SW480 (cell line): ENCODE measurements around the gene DNAJB11.

Source experiments
- DNase-seq: peaks from one replicate; pipeline ENCODE4 v3.0.0-alpha.2; 2016; ENCODE audit warnings: low spot score

DNAJB11 gene

DNA sequence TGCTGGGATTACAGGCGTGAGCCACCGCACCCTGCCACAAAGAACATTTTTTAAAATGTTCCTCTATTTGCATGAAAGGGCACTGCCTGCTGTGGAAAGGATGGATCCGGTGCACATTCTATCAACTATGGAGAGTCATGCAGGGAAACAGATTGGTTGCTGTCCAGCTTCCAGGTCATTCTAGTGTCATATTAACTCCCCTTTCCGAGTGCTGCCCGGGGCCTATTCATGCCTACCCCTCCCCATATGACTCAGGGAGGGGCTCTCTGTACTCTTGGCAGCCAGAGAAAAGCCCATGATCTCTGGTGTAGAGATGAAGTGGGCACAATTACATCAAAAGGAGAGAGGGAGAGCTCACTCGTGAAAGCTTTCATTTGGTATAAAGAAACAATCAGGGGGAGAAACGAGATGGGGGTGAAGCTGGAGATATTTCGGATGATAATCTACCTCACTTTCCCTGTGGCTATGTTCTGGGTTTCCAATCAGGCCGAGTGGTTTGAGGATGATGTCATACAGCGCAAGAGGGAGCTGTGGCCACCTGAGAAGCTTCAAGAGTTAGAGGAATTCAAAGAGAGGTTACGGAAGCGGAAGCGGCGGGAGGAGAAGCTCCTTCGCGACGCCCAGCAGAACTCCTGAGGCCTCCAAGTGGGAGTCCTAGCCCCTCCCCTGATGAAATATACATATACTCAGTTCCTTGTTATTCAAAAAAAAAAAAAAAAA, 26.2 kb downstream of the DNAJB11 start:
- DNase-seq = peak; percentile 29

DNA sequence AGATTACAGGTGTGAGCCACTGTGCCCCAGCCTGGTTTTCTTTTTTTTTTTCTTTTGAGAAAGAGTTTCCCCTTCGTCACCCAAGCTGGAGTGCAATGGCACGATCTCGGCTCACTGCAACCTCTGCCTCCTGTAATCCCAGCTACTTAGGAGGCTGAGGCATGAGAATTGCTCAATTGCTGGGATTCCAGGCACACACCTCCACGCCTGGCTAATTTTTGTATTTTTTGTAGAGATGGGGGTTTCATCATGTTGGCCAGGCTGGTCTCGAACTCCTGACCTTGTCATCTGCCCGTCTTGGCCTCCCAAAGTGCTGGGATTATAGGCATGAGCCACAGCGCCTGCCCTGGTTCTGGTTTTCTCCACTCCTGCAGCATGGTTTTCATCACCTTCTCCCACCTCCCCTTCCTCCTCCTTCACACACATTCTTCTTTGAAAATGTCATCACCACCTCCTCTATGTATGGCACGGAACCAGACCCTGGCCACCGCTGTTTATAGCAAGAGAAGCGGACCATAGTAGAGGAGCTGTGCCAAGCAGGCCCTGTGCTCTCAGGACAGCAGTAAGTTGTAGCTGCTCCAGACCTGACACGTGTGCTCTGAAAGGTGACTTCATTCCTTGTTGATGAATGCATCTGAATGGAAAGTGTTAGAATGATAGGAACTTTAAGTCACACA, 27.7 kb downstream of the DNAJB11 start:
- DNase-seq = peak; percentile 43

DNA sequence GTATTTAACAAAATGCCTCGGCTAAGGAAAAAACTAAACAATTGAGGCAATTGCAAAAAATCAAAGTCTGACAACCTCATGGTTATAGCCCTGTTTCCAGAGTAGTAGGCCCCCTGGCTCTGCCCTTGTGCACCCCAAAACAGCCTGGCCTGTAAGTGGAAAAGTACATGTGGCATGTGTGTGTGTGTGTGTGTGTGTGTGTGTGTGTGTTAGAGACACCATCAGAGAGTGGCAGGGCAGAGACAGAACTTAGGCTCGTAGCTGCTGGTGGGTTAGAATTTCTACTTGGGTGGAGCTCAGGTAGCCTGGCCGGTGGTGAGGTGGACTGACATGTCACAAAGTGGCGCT, 28.2 kb downstream of the DNAJB11 start:
- peak; percentile 37 for DNase-seq

DNA sequence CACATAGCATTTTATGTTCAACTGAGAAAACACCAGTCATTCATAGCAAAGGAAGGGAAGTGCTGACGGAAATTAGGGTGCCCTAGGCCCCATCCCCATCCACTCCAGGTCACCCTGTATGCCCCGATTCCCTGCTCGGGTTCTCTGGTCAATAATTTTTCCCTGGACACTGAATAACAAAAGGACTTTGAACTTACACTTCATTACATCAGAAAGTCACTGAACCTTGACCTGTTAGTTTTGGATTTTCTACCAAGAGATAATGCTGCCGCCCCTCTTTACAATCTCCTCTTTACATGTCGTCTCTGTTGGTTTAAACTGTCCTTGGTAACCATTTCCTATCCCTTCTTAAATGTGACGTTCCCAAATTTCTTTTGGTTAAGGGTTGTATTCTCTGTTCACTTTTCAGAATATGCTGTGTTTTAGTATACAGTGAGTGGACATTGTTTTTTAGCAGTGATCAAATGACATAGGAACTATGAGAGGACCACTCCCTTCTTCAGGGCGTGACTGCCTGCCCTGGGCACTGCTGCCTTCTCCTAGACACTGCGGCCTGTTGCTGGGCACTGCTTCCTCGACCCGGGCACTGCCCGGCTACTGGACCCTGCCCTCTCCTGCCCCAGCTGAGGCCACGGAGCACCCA, 28.7 kb downstream of the DNAJB11 start:
- peak; percentile 62 for DNase-seq

DNA sequence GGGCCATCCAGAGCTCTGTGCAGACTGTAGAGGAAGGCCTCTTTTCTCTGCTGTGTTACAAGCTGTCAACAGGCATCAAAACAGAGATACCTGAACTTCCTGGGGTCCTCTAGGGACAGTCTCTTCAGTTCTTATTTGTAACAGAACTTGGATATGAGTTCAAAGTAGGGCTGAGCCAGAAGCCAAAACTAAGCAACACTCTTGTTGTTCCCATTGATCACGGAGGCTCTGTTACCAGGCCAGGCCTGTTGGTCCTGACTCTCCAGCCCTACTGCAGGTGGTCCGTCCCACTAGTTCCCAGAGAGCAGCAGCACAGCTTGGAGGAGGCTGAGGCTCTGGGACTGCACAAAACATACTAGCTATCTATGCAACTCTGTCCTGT, 29.3 kb downstream of the DNAJB11 start:
- DNase-seq = no peak

DNA sequence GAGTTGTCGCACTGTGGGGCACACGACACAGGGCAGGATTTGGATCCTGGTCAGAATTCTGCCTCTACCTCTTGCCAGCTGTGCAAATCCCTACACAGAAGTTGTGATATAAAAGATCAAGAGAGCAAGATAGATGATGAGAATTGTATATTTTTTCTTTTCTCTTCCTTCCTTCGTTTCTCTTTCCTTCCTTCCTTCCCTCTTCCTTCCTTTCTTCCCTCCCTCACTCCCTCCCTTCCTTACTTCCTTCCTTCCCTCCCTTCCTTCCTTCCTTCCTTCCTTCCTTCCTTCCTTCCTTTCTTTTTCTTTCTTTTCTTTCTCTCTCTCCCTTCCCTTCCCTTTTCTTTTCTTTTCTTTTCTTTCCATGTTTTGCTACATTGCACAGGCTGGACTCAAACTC, 30.4 kb downstream of the DNAJB11 start:
- no peak for DNase-seq

DNA sequence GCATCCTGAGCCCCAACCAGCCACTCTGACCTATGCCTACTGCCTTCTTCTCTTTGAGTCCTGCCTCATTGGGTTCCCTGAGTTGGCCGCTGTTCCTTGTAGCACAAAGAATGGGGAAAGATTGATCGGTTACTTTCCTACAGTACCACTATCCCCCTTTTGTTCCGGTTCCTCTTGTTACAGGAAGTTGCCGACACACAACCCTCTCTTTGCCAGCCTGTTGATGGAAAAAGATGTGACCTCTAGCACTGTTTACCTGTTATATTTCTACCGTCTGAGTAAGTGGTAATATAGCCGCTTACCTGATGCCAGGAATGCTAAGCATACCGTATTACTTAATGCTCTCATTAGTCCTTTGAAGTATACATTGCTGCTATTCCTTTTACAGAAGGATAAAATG, 32.6 kb downstream of the DNAJB11 start:
- no peak for DNase-seq

DNA sequence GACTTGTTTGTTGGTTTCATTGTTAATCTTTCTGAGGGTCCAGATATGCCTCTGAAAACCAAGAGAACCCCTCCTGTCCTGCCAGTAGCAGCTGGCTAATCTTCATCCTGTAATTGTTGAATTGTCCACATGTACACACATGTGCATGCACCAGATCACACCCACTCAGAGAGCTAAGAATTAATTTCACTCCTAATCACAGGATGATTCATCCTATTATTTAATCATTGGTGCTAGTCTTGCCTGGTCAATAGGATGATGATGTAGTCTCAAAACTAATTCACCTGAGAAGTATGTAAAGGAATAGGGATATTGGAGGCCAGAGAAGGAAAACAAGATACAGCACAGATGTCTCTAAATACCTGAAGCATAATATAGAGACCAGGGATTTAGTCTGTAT, 34.6 kb downstream of the DNAJB11 start:
- no peak for DNase-seq

DNA sequence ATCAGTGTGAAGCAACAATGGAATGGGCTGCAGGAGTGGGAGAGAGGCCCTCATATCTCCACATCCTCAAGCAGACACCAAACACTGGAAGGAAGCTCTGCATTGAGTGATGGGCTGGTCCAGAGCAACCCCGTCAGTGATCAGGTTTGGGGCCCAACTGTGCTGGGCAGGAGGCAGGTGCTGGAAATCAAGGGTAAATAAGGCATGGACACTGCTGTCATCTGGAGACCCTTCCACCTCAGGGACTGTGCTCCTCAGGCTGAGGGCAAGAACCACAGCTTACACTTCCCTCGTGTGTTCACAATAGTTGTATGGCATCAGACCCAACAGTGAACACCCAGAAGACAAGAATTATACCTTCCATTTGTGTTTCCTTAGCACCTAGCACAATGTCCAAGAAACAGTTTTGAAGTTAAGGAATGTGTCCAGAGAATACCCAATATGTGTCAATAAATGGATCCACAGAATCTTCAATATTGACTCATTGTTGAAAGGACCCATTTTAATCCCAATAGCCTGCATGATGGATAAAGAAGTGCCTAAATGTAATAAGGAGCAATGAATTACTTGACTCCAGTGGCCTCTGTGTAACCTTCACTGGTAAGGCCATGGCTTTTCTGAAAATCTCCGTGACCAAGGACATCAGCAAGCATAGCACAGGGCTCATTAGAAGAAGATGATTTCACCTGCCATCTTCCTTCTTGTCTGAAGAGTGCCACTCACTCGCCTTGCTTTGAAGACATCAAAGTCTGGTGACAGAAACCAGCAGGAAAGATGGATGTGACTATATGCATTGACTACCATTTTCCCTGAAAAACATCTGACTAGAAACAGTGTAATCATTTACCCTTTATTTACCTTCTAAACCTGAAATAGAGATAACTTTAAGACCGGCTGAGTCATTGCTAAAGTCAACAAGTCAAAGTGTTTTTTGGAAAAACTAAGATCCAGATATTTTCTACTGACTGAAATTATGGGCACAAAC, 35.3 kb downstream of the DNAJB11 start:
- no peak for DNase-seq

DNA sequence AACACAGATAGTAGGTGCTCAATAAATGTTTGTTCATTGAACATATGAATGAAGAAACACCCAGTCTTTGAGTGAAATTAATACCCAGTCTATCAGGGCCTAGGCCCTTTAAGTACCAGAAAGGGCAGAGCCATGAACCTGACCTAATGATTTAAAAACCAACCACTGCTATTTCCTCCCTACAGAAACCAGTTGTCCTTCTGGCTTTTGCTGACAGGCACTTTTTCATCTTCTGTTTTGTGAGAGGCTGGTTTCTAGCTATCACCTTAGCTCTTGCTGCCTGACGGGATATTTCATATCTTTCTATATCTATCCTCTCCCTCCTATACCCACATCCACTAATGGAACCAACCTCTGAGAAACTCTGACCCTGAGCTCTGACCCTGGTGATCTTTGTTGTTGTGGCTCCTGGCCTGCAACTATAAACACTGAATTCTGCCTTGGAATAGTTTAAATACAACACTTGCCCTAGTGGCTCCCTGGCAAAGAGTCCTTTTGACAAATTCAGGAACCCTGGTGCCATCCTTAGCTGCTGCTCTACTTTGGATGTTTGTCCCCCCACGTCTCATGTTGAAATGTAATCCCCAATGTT, 38.2 kb downstream of the DNAJB11 start:
- DNase-seq = no peak

DNA sequence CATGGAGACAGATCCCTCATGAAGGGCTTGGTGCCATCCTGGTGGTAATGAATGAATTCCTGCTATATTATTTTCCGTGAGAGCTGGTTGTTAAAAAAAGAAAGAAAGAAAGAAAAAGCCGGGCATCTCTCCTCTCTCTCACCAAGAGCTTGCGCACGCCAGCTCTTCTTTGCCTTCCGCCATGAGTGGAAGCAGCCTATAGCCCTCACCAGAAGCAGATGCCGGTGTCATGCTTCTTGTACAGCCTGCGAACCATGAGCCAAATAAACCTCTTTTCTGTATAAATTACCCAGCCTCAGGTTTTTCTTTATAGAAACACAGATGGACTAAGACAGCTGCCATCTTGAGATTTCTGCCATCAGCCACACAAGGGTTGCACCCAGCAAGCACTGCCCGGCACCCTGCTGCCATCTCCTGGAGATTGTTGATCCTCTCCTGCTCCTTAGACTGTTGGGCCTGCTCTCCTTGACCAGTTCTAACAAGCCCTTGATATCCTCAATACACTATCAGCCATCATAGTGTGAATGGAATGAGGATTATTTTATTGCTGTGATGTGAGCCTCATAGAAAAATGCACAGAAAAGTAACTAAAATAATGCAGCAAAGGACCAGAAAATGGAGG, 38.8 kb downstream of the DNAJB11 start:
- DNase-seq = peak; percentile 44

DNA sequence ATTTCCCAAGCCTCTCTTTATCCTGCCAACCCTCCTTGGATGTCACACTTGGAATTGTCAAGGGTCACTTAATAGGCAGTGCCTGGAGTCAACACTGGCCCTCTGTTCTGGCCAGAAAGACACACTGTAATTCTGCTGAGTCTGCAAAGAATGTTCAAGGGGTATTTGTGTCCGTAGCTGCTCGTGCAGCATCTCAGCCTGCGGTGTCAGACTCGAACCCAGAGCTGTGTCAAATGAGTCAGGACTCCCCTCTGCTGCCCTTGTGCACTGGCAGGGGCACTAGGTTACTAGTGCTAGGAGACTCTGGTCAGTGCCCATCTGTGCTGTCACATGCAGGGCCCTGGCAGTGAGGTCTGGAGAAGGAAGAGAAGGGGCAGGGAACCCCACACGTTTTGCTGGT, 41.5 kb downstream of the DNAJB11 start:
- no peak for DNase-seq

DNA sequence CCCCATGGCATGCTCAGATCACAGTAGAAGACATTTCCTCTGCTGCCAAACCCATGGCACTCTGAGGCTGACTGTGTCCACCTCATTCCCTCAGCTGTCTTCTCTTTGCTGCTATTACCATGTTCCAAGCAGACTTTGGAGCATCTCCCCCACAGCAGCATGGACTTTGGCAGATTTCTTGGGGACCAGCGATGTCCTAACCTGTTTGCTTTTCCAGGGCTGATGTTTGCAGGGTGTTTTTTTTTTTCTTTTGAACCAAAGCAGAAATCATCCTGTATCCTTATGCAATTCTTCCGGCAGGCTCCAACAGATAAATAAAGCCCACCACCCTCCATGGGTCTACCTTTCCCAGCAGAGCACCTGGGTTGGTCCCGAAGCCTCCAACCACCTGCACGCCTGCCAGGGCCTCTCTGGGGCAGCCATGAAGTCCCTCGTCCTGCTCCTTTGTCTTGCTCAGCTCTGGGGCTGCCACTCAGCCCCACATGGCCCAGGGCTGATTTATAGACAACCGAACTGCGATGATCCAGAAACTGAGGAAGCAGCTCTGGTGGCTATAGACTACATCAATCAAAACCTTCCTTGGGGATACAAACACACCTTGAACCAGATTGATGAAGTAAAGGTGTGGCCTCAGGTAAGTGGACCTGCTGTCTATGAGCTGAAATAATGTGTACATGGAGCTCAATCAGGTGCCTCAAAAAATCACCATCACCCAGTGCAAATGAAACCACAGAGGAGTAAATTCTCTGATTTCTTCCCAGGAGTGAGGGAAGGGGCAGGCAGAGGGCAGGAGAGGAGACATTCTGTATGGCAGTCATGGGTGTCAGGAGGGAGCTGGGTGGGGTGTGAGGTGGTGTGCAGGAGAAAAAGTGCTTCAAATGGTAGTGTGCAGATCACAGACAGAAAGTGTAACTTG, 42.5 kb downstream of the DNAJB11 start, which contains the start of gene AHSG:
TSS of gene AHSG (plus strand) at position 340 of the 916 bp plus-strand sequence. CDS start at position 422, 82 bp downstream.
- DNase-seq = no peak

DNA sequence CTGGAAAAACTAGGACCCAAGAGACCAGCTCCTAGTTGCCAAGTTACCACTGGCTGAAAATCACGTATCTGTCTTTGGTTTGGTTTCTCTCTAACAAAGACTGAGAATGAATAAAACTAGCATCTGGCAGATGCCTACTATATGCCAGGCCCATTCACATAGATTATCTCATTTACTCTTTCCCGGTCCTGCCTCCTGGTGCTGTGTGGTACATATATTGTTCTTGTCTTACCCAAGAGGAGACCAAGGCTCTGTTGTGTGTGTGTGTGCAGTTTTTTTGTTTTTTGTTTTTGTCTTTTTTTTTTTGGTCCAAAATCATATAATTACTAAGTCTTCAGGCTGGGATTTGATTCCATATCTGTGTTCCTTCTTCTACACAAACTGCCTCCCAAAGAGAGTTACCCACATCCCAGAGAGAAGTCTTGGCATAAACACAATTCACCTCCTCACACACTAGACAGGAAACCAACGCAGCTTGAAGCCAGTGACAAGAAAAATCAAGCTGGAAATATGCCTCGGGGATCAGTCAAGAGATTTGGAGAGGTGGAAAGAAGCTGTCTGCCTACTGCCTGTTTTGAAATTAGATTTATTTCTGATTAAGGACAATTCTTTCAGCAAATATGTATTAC, 43.2 kb downstream of the DNAJB11 start:
- no peak for DNase-seq

DNA sequence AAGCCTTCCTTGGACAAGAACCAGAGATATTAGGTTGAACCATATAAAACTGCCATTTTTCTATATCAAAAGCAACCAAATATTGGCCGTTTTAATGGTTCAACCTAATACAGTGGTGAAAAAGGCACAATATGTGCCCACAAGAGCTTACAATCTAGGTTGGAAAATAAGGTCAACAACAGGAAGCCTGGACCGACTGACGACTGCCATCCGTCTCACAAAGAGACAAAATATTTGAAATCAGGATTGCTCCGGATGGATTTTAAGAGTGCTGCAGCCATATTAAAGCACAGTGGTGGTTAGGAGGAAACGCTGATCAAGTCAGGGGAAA, 43.7 kb downstream of the DNAJB11 start:
- no peak for DNase-seq

DNA sequence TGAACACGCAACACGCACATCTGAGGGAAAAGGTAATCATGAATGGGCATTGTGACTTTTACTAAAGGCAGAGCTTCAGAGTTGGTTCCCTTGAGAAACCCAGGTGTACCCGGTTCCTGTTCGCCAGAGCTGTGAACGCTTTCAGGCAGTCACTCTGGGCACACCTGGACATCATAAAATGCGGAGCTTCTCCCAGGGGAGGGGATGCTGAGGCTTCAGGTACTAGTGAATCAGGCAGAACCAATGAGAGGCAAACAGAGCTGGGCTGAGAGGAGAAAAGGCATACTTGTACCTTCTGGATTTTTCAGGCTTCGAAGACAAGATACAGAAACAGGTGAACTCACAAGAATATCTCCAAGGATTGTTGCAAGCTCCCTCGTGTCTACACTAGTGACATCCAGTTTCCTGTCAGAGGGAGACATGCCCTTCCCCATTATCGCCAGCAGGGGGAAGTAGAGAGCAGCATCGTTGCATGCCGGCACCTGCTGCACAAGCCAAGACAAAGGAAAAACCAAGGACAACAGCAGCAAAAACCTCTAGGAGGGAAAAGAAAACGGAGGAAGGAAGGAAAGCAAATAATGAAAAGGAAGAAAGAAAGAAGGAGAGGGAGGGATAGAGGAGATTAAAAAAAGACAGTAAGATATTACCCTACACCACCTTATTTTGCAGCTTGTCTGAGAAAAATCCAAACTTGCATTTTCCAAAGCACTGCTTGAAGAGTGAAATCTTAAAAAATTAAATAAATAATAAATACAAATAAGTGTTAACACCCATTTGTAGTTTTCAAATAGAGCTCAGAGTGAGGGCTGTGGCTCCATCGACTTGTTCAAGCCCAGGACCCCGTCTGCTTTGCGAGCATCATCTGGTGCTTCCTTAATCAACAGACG, 44.3 kb downstream of the DNAJB11 start:
- DNase-seq = peak; percentile 67

DNA sequence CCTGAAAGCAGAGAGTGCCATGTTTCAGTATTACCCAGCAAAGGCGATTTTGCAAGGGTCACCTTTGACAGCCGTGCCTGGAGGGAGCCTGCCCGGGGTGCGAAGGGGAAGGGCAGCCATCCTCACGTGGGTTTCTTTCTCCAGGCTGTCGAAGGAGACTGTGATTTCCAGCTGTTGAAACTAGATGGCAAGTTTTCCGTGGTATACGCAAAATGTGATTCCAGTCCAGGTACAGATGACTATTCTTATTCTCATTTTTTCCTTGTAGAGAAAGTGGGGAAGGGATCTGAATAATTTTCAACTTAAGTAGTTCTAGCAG, 45.7 kb downstream of the DNAJB11 start:
- no peak for DNase-seq

DNA sequence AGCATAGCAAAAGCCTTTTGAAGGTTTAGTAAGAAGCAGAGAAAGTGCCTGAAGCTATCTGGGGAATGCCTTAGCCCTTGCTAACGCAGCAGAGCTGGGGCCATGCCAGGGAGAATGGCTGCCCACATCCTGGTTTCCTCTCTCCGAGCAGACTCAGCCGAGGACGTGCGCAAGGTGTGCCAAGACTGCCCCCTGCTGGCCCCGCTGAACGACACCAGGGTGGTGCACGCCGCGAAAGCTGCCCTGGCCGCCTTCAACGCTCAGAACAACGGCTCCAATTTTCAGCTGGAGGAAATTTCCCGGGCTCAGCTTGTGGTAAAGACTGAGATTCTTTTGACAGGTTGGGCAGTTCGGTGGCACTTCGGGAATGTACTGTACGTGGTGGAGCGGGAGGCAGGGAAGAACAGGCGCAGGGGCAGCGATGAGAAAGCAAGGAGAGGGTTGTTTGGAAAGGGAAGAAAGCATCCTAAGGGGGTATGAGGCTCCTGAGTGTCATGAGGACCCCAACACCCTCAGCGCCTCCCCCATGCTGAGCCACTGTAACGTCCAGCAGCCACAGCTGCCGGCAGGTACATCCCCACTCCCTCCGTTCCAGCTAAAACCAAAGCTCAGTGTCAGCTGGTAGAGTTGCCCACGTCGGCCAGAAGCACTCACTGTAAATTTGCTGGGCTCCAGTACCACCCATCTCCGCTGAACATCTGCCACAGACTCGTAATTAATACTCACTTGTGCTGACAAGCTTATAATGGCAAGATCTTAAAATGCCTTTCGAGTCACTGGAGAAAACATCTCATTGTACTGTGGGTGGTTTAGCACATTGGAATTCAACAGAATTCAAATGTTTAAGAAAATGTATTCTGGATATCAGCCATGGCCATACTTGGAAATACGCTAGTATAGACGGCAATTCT, 46.8 kb downstream of the DNAJB11 start:
- peak; percentile 92 for DNase-seq
